Measurements from ENCODE around the gene TUBA1B. TPM values are rescaled to one million over a fixed set of nuclear protein-coding genes. Genes with fewer than 3 reads are reported as not detected.

The TUBA1B gene
- total RNA-seq, 1 experiment from 2014 or later = 2,063 TPM

GRCh38 chr12:49131894-49132461 is 783 bp upstream of the TUBA1B start:
- Histone ChIP-seq H3K14ac (ENCODE audit: insufficient read depth, low read length) (no peak overlapping the region), H3K9me3 (ENCODE audit: control insufficient read depth, low read depth, low read length) (no peaks in the 10 kb centered on the region), H4K20me1 (ENCODE audit: control insufficient read depth, insufficient read depth, insufficient read length) (no peaks in the 10 kb centered on the region), H2BK12ac (ENCODE audit: insufficient read length, low read depth, low read length) (no peak overlapping the region), H3K4me1 (ENCODE audit: insufficient read depth, low read length) (peaks cover 2% of the 10 kb centered on the region; the same call in 1 of the 2 replicates), H4K91ac (ENCODE audit: insufficient read length, low read depth, low read length) (no peak overlapping the region), H3K4ac (ENCODE audit: low read depth, low read length) (no peak overlapping the region), H3K18ac (ENCODE audit: insufficient read length, low read depth, low read length) (no peak overlapping the region), H2BK120ac (ENCODE audit: low read depth, low read length, poor library complexity, severe bottlenecking) (no peak overlapping the region), H2AFZ (ENCODE audit: low read length) (no peak overlapping the region), H3K9ac (ENCODE audit: extremely low read depth, insufficient read length, low read length) (peak overlapping the region; percentile 47), H3K23ac (ENCODE audit: insufficient read length, low read depth, low read length) (no peak overlapping the region), H2BK20ac (ENCODE audit: low read depth, low read length, poor library complexity, severe bottlenecking) (no peak overlapping the region), H3K27ac (ENCODE audit: insufficient read length, low read depth, low read length) (no peak overlapping the region), H4K5ac (ENCODE audit: insufficient read length, low read depth, low read length) (no peak overlapping the region), H3K79me1 (ENCODE audit: insufficient read depth, low read depth, low read length, poor library complexity, severe bottlenecking) (peaks cover 3% of the 10 kb centered on the region), H2BK5ac (ENCODE audit: insufficient read length, low read length) (no peak overlapping the region), H2AK5ac (ENCODE audit: insufficient read length, low read length) (no peak overlapping the region), H3T11ph (ENCODE audit: low read length) (no peak overlapping the region), H2BK15ac (ENCODE audit: low read depth, low read length) (no peak overlapping the region), H4K8ac (replicated peaks; ENCODE audit: insufficient read length, low read depth, low read length) (no peak overlapping the region), H3K4me2 (ENCODE audit: insufficient read depth, insufficient read length, low read length) (peak overlapping the region; percentile 72), H3K79me2 (ENCODE audit: insufficient read depth, low read length) (no peaks in the 10 kb centered on the region; the same call in 1 of the 2 replicates), H3K56ac (ENCODE audit: insufficient read length, low read depth, low read length) (no peak overlapping the region), H3K27me3 (ENCODE audit: insufficient read depth, low read length) (no peaks in the 10 kb centered on the region), H3K23me2 (ENCODE audit: insufficient read length, low read depth, low read length, poor library complexity, severe bottlenecking) (peaks cover 8% of the 10 kb centered on the region)
- peaks cover 15 to 24% of the 10 kb centered on the region in 2 experiments for H3K4me1 Mint-ChIP-seq
- DNase-seq = no peak
- no peak for TF ChIP-seq CTCF (conservative IDR thresholded peaks at IDR 0.05)
- H3K27me3 Mint-ChIP-seq (ENCODE audit: low read depth) = no peaks in the 10 kb centered on the region; the same call in 1 of the 2 replicates
- peaks cover 33 to 42% (median 41%) of the 10 kb centered on the region in 3 experiments for H3K36me3 Mint-ChIP-seq (ENCODE audit: insufficient read depth in 1 of 3, low read depth in 3 of 3)
- peak overlapping the region; percentile 70 to 73 for H3K4me3 Mint-ChIP-seq
- H3K9me3 Mint-ChIP-seq = 0 out of 5 replicates have a peak, but pooled peaks cover 0 to 3% of the 10 kb centered on the region in 2 experiments
- WGBS (ENCODE audit: extremely low coverage, insufficient read length, low lambda C conversion rate) = no CpG with 5 or more reads among the region's 9 CpGs
- H3K27ac Mint-ChIP-seq = peak overlapping the region in 1 of 3 experiments; percentile 89; a peak in 1 of 7 replicates
